ENCODE measurements around the gene RAB43.
"Not testable (repeated sequence)": the region's sequence is repeated elsewhere in the genome, so short reads cannot be mapped to it uniquely, and the experiment has no call there.

Gene RAB43

DNA sequence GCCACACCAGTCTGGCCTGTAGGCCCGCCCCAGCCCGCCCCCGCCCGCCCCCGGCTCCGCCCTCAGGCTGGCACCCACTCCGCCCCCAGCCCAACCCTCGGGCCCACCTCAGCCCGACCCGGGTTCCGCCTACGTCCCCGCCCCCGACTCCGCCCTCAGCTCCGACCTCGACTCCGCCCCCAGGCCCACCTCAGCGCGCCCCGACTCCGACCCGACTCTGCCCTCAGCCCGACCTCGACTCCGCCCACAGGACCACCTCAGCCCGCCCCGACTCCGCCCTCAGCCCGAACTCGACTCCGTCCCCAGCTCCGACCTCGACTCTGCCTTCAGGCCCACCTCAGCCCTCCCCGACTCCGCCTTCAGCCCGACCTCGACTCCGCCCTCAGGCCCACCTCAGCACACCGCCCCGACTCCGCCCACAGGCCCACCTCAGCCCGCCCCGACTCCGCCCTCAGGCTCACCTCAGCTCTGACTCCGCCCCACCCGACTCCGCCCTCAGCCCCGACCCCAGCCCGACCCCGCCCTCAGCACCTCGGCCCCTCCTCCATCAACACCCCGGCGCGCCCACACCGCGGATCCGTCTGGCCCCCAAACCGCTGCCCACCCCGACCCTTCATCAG lies at the start of gene RAB43:
Gene RAB43 (minus strand): TSS at position 13 of the 620 bp plus-strand sequence. CDS start 315 bp downstream, outside the sequence.
- peak; percentile 83 for DNase-seq

DNA sequence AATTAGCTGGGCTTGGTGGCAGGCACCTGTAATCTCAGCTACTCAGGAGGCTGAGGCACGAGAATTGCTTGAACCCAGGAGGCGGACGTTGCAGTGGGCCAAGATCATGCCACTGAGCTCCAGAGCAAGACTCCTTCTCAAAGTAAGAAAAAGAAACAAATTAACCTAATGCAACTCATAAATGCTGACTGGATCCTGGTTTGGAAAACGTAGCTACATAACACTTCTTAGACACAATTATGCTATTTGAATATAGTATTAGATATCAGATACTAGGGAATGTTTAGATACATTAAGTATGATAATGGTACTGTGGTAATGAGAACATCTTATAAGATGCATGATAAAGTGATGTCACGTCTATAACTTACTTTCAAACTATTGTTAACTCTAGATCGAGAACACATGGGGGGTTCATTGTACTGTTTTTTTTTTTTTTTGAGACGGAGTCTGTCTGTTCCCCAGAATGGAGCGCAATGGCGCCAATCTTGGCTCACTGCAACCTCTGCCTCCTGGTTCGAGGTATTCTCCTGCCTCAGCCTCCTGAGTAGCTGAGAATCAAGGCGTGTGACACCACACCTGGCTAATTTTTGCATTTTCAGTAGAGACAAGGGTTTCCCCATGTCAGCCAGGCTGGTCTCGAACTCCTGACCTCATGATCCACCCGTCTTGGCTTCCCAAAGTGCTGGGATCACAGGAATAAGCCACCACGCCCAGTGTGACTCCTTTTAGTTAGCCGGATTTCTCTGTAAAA lies 45.2 kb upstream of the RAB43 start:
- no peak for DNase-seq

DNA sequence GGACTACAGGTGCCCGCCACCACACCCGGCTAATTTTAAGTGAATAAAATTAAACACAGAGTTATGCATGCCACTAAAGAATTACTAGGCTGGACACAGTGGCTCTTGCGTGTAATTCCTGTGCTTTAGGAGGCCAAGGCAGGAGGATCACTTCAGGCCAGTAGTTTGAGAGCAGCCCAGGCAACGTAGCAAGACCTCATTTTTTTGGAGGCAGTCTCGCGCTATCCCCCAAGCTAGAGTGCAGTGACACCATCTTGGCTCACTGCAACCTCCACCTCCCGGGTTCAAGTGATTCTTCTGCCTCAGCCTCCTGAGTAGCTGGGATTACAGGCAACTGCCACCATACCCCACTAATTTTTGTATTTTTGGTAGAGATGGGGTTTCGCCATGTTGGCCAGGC lies 44.0 kb upstream of the RAB43 start:
- DNase-seq: not testable (repeated sequence)

DNA sequence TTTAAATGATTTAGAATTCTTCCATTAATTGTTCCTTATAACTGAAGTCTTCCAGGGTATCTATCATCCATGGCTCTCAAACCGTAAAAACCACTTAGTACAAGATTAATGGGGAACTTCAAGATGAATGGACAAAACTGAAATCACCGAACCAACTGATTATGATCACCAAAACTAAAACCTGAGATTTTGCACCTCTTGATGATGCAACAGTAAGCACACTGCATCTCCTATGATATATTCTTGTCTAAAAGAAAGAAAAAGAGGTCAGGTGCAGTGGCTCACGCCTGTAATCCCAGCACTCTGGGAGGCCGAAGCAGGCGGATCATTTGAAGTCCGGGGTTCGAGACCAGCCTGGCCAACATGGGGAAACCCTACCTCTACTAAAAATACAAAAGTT lies 42.9 kb upstream of the RAB43 start:
- no peak for DNase-seq

DNA sequence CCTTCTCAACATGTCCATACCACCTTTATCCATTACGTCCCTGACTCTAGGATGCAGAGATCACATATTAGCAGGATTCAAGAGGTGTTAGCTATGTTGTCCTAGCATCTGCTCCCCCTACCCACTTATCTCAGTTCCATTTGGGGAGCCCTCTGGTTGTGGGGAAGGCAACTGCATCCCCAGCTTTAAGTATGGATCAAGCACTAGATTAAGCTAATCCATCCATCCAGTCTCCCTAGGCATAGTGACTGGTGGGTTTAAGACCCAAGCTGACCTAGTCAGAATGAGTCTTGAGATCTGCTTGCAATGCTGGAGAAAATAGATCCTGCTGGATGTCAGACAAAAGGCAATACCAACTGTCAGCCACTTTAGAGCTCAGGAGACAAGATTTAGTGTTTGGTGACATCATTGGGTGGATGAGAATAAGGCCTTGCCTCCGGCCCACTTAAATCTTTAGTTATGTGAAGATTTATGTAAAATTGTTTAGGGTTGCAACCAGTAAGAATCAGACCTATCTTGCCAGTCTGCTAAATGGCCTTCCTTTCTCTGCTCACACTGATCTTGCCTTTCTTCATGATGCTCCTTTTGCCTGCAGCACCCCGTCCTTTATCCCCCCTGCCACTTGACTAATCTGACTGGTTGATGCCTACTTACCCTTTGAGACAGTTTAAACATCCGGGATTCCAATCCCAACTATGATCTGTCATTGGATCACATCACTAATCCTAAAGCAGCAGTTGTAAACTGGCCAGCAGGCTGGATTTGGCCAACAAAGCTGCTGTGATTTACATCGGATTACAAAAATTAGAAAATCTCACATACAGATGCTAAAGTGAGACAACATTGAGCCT lies 41.4 kb upstream of the RAB43 start:
- no peak for DNase-seq

DNA sequence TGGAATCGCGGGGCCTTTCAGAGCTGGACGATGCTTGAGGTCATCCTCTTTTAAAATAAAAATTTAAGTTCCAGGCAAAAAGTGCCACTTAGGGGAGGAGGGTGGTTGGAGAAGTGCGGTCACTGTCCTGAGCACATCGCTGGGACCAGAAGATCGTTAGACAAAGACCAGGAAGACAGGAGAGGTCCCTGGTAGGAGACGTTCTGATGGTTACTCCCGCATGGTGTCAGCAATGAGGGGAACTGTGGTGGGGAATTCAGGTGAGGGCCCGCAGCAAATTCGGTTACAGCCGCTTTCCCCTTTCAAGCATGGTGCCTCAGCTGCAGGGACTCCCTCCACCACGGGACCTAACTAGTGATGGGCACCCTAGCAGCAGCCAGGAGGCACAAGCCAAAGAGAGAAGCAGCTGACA lies 40.3 kb upstream of the RAB43 start:
- DNase-seq: peak; percentile 32

DNA sequence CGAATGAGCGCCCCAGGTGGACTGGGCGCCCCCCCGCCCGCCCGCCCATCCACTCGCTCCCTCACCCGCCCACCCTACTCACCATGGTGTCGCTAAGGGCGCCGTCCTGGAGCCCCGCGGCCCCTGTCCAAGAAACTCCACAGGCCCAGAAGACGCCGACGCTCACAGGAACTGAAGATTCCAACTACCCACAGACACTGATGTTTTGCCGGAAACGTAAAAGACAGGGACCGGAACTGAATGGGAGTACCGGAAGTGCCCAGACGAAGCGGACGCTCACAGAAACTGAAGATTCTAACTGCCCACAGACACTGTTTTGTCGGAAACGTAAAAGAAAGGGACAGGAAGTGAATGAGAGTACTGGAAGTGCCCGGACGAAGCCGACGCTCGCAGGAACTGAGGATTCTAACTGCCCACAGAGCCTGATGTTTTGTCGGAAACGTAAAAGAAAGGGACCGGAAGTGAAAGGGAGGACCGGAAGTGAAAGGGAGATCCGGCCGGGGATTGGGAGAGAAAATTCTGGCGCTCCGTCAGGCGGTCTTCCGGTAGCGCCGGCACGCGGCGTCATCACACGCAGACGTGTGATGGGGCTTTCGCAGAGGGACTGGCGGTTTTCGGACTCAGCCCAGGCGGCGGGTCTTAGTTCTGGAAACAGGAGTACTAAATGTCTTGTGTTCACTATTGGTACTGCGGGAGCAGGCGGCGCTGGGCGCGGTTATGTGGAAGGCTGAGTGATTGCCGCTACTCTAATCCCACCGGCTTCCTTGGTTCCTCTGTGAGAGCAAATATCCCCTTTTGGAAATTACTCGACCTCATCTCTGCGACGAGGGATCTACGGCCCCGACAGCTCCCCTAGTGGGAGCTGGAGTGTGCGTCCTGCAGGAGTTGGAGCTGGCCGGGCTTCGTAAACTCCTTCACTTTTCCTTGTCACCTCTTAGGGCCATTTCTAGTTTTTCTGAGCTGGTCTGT lies 39.6 kb upstream of the RAB43 start, which contains the start of gene ISY1:
Gene ISY1 (minus strand): TSS at position 173 of the 969 bp plus-strand sequence. CDS start 88 bp downstream, at position 85.
- DNase-seq: peak; percentile 85

DNA sequence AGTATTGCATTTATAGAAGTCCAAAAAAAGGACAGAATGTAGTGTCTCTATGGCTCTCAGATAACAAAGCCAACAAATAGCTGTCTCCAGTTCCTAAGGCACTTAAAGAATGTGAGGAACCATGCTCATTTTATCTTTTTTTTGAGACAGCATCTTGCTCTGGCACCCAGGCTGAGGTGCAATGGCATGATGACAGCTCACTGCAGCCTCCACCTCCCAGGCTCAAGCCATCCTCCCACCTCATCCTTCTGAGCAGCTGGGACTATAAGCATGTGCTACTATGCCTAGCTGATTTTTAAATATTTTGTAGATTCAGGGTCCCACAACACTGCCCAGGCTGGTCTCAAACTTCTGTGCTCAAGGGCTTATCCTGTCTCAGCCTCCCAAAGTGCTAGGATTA lies 23.2 kb upstream of the RAB43 start:
- no peak for DNase-seq

DNA sequence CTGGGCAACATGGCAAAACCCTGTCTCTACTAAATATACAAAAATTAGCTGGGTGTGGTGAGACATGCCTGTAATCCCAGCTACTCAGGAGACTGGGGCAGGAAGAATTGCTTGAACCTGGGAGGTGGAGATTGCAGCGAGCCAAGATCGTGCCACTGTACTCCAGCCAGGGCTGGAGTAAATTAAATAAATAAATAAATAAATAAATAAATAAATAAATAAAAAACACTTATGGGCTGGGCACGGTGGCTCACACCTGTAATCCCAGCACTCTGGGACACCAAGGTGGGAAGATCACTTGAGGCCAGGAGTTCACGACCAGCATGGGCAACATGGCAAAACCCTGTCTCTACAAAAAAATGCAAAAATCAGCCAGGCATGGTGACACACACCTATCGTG lies 19.4 kb upstream of the RAB43 start:
- DNase-seq: not testable (repeated sequence)

DNA sequence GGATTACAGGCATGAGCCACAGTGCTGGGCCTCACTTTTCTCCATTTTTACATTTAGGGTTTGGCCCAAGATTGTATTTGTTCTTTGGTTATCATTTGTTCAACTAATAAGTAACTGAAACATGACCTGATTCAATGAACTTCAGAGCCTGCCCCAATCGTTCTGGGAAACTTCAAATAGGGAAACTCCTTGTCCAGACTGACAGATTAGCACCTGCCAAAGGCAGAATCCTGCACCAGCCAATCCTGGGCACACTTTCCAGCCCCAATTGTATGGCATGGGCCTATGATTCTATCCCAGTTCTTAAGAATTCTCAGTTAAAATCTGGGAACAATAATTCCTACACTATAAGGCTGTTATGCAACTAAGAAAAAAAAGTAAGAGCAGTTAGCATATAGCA lies 18.3 kb upstream of the RAB43 start:
- DNase-seq: no peak

DNA sequence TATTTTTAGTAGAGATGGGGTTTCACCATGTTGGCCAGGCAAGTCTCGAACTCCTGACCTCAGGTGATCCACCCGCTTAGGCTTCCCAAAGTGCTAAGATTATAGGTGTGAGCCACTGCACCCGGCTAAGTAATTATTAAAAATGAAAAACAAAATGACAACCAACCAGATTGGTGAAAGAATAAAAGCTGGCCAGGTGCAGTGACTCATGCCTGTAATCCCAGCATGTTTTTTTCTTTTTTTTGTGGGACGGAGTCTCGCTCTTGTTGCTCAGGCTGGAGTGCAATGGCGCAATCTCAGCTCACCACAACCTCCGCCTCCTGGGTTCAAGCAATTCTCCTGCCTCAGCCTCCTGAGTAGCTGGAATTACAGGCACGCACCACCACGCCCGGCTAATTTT lies 14.7 kb upstream of the RAB43 start:
- not testable (repeated sequence) for DNase-seq

DNA sequence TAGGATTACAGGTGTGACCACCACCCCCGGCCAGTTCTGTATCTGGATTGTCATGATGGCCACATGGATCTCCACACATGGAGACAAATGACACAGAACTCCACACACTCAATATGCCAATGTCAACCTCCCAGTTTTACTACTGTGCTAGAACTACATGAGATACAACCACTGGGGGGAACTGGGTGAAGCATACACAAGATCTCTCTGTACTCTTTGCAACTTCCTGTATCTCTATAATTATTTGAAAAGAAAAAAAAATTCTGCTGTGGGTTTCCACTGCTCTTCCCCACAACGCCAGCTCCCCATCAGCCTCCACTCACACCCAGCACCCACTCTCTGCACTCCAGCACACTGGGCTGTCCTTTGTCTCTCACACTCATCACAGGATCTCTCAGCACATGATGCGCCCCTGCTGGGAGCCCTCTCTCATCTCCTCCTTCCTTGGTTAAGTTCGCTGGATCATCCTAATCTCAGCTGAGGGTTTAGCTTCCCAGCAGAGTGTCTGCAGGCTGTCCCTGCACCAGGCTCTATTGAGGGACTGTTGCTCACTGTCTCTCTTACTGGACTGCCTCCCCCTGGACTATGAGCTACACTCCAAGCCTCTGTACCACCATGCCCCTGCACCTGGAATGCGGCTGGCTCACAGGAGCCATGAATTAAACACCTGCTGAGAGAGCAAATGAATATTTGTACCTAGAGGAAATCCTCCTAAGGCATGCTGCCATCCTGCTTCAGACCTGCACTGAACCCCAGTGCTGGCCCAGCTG lies 10.7 kb upstream of the RAB43 start:
- DNase-seq: no peak

DNA sequence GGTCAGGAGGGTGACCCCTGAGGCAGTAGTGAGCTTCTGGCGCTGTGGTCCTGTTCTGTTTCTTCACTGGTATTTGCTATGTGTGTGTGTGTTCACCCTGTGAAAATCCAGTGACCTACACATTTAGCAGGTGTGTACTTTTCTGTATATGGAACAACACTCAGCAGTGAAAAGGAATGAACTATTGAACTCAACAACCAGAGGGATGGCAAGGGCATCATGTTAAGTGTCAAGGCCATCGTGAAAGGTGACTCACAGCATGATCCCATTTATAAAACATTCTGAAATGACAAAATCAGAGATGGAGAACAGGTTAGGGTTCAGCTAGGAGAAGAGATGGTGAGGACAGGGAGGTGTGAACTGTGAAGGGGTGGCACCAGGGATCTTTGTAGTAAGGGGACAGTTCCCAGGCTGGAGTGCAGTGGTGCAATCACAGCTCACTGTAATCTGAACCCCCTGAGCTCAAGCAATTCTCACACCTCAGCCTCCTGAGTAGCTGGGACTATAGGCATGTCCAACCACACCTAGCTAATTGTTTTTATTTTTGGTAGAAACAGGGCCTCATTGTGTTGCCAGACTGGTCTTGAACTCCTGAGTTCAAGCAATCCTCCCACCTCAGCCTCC lies 10.0 kb upstream of the RAB43 start:
- DNase-seq: no peak

DNA sequence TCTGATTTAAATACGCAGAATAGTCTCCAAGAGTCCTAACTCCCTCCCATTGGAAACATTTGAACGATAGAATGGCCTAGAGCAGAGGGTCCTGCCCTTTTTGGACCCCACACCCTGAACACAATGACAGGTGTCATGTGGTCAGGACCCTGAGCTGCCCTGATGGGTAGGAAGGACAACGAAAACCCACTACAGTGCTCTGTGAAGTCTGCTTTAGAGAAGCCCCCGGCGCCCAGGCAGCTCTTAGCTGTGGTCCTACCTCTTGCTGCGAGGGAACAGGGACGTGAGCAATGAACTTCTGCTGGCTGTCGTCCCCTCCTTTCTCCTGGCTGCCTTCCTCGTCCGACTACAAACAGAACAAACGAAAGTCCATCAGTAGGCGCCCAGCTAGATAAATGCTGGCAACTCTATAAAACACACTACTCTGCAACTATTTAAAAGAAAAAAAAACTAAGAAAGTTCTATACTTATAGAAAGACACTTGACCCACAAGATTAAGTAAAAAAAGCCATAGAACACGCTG lies 8.7 kb upstream of the RAB43 start:
- no peak for DNase-seq

DNA sequence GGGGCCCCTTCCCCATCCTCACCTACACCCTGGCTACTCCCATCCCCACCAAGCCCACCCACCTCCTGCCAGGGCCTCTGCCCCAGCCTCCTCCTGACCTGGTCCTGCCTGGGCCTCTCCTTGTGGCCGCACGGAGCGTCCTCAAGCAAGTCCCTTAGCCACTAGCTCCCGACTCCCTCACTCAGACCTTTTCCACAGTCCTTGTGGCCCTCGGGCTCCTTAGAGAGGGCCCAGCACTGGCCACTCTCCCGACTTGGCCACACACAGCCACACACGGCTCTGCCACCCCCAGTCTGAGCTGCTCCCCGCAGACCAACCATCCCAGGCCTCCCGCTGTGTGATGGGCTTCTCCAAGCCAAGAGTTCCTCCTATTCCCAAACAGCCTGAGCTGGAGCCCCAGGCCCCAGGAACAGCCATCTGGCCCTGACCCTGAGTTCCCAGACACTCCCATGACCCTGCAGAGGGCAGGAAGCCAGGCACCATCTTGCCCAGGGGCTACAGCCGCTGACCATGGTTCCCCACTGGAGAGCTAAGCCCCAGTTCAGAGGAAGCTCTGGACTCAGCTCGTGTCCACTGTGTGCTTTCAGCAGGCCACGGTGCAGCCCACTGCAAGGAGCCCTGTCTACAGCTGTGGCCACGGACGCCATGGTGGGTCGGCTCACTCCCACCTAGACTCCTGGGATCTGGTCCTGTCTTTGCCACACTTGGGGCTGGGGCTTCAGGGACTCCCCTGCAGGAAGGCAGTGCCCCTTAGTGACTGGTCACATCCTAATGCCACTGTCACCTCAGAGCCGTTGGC lies 7.0 kb upstream of the RAB43 start:
- no peak for DNase-seq

DNA sequence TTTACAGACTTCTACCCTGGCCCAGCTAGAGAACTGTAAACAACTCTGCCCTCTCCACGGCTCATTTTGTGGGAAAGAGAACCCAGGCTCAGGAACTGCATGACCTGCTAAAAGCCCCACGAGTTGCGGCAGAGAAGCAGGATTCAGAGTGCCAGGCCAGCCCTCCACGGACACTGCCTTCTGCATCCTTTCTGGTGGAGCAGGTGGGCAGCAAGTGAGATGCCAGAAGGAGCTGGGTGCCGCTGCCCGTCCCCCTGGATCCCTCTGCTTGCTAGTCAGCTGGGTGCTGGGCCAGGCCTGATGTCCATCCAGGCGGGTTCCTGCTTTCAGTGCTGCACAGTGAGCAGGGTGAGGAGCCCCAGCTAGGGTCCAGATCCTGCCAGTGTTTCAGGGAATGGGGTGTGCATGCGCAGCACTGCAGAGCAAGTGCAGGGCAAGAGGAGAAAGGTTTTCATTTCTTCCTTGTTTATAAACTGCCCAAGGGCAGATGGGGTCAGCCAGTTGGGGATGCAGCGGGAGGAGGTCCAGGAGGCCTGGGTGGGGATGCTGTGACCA lies 5.2 kb upstream of the RAB43 start:
- no peak for DNase-seq

DNA sequence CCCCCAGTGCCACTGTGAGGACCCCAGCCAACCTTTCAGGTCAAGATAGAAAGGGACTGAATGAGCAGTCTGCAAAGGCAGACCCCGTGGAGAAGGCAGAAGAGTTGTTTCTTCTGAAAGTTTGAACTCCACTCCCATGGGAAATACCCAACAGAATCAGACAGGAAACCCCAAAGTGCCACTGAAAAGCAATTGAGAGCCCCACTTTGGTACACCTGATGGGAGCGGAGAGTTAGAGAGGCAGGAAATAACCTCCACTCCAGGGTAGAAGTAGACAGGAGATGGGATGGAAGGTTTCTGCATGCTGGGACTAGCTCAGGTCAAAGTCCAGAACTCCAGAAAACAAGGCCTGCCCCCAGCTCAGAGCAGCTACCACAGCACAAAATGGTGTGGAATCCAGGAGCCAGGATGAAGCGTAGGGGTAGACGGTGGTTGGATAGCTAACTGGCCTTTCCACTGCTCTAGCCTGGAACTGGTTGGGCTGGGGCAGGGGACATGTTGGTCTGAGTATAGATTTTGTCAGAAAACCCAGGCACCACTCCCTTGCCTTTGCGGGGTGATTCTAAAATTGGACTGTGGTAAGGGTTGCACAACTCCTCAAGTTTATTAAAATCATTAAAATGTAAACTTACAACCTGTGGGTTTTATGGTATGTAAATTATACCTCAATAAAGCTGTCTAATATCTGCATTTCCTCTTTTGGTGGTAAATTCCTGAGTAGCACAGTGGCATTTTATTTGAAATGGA lies 1.9 kb upstream of the RAB43 start:
- no peak for DNase-seq

DNA sequence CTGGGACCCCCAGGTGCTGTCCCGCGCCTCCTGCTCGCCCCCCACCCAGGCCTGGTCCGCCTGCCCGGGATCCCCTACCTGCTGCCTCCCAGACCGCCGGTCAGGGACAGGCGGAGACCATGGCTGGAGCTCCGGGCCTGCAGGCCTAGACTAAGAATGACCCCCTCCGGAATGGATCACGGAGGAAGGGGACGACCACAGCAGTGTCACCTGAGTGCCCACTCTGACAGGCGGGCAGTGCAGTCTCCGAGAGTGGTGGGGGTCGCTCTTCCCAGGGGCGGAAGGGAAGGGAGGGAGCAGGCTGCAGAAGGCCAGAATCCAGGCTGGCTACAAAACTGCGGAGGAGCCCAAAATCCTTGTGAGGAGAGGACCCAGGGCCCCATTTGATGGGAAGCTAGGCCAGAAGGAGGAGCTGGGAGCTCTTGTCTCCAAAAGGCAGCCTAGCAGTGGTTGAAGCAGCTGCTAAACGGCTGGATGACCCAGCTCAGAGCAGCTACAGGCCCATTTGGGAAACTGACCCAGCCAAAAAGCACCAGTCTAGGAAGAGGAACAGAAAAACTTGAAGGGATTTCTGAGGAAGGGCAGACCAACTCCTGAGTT lies 908 bp upstream of the RAB43 start:
- no peak for DNase-seq

Data from stimulated activated CD4-positive, alpha-beta T cell treated with anti-CD3 and anti-CD28 coated beads, Interleukin-4, amount 100 ng/mL, for 1 hour (primary cell).